CD4-positive, alpha-beta T cell (primary cell): ENCODE results near the gene ZEB2. TPM values are rescaled to one million over a fixed set of nuclear protein-coding genes. Genes with fewer than 3 reads are reported as not detected.
"Not testable (repeated sequence)": the region's sequence is repeated elsewhere in the genome, so short reads cannot be mapped to it uniquely, and the experiment has no call there.

Experiments
- ATAC-seq: fragments of 200-7000 bp; cut with Tn5 transposase; one replicate; pipeline ENCODE4 v1.10.0; 2022; ENCODE audit warnings: mild to moderate bottlenecking; ENCODE audit not compliant: poor library complexity
- CTCF ChIA-PET: fragments of 350-600 bp; sonication (Branson Sonifier 250); formaldehyde crosslinking; loops from one replicate; lab custom pipeline; 2021; ENCODE audit warnings: antibody characterized with exemption, inconsistent platforms; lab: Charles Lee
- POLR2A ChIA-PET: fragments of 350-600 bp; sonication (Branson Sonifier 250); formaldehyde crosslinking; loops from one replicate; lab custom pipeline; 2021; ENCODE audit warnings: antibody characterized with exemption, inconsistent platforms; lab: Charles Lee
- DNase-seq, 14 experiments: peaks; one replicate each; pipeline ENCODE4 v3.0.0-alpha.2; 2013 to 2020; ENCODE audit warnings: mixed read lengths in 2 of 14
- H3K27ac ChIP-seq, 2 donors: one replicate each; pipeline versions ENCODE4 v1.5.1 to v1.7.0; 2013; ENCODE audit warnings: low read length in 2 of 2, low read depth in 1 of 2, mild to moderate bottlenecking in 1 of 2
- H3K27me3 ChIP-seq, 2 experiments: 1 replicate in 1 of 2; 2 replicates in 1 of 2; pipeline versions ENCODE4 v1.6.1 to v1.7.0; 2013; ENCODE audit warnings: low read length in 2 of 2, control low read depth in 1 of 2, mild to moderate bottlenecking in 1 of 2, moderate library complexity in 1 of 2; ENCODE audit not compliant: insufficient read depth in 2 of 2, control insufficient read depth in 1 of 2
- H3K36me3 ChIP-seq: one replicate; pipeline ENCODE4 v1.6.1; 2013; ENCODE audit warnings: low read length, control low read depth; ENCODE audit not compliant: insufficient read depth
- H3K4me1 ChIP-seq: one replicate; pipeline ENCODE4 v1.6.1; 2013; ENCODE audit warnings: low read length, control low read depth; ENCODE audit not compliant: insufficient read depth
- H3K4me3 ChIP-seq: one replicate; pipeline ENCODE4 v1.5.1; 2013; ENCODE audit warnings: mild to moderate bottlenecking, low read length, moderate library complexity
- H3K9me3 ChIP-seq, 2 experiments: 1 replicate in 1 of 2; 2 replicates in 1 of 2; pipeline versions ENCODE4 v1.6.1 to v1.7.0; 2013; ENCODE audit warnings: low read length in 2 of 2, mild to moderate bottlenecking in 2 of 2, control low read depth in 1 of 2, moderate library complexity in 1 of 2; ENCODE audit not compliant: control insufficient read depth in 1 of 2, insufficient read depth in 1 of 2
- H3K27ac Mint-ChIP-seq: one replicate; pipeline ENCODE4 v1.8.0; 2020; ENCODE audit warnings: mixed read lengths
- H3K27me3 Mint-ChIP-seq: one replicate; pipeline ENCODE4 v1.8.0; 2021; ENCODE audit warnings: mixed read lengths
- H3K36me3 Mint-ChIP-seq: one replicate; pipeline ENCODE4 v1.8.0; 2021; ENCODE audit warnings: low read depth, mixed read lengths
- H3K4me1 Mint-ChIP-seq: one replicate; pipeline ENCODE4 v1.8.0; 2021; ENCODE audit warnings: low read depth, mixed read lengths
- H3K4me3 Mint-ChIP-seq: one replicate; pipeline ENCODE4 v1.8.0; 2020; ENCODE audit warnings: mild to moderate bottlenecking, mixed read lengths
- H3K9me3 Mint-ChIP-seq: one replicate; pipeline ENCODE4 v1.8.0; 2020; ENCODE audit warnings: mixed read lengths
- intact Hi-C, 2 experiments: fragments of 100-400 bp; cut with DNase I in 1 of 2; cut with micrococcal nuclease in 1 of 2; formaldehyde crosslinking; loops; one replicate each; pipeline versions ENCODE4 v1.15.1 to v1.9.0; 2023 to 2025; cut with DNase I, micrococcal nuclease
- total RNA-seq, 174 experiments: library from RNA in 2 of 174; stranded (reverse) in 2 of 174; gene quantifications; one replicate each; pipeline ENCODE4 v1.2.3 and lab custom pipeline; 2021 to 2026
- TF ChIP-seq, protein P1 (sequence below): fragments of 200-600 bp; IDR thresholded peaks from one replicate; pipeline ENCODE4 v1.8.0; 2022; ENCODE audit warnings: antibody characterized with exemption, mild to moderate bottlenecking

ZEB2 gene
- total RNA-seq, 2 experiments from 2014 or later: 12.3 to 13.4 TPM

DNA sequence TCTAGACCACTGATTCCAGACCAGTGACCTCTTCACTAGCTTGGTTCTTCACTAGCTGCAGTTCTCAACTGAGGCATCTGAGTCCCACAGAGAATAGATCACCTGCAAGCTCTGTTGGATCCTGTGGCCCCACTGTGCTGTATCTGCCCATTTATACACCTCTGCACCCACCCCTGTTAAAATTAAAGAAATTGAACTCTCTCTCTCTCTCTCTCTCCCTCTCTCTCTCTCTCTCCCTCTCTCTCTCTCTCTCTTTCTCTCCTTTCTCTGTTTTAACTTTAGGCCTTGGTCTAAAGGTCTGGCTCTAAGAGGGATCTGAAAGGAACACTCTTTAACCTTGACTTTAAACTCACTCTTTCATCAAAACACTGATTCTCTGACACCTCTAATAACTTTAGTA, 150.5 kb downstream of the ZEB2 start:
- Mint-ChIP-seq H3K9me3 (no peaks in the 10 kb centered on the region), H3K36me3 (no peaks in the 10 kb centered on the region), H3K4me3 (no peak overlapping the region), H3K27ac (no peak overlapping the region), H3K4me1 (peaks cover 11% of the 10 kb centered on the region), H3K27me3 (peaks cover 6% of the 10 kb centered on the region)
- TF ChIP-seq, protein P1, sequence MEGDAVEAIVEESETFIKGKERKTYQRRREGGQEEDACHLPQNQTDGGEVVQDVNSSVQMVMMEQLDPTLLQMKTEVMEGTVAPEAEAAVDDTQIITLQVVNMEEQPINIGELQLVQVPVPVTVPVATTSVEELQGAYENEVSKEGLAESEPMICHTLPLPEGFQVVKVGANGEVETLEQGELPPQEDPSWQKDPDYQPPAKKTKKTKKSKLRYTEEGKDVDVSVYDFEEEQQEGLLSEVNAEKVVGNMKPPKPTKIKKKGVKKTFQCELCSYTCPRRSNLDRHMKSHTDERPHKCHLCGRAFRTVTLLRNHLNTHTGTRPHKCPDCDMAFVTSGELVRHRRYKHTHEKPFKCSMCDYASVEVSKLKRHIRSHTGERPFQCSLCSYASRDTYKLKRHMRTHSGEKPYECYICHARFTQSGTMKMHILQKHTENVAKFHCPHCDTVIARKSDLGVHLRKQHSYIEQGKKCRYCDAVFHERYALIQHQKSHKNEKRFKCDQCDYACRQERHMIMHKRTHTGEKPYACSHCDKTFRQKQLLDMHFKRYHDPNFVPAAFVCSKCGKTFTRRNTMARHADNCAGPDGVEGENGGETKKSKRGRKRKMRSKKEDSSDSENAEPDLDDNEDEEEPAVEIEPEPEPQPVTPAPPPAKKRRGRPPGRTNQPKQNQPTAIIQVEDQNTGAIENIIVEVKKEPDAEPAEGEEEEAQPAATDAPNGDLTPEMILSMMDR: no peak
- DNase-seq (no peak), ATAC-seq (no peak)
- Histone ChIP-seq H3K27ac (no peak overlapping the region), H3K36me3 (no peaks in the 10 kb centered on the region), H3K4me3 (no peak overlapping the region), H3K27me3 (no peaks in the 10 kb centered on the region), H3K9me3 (no peaks in the 10 kb centered on the region), H3K4me1 (no peaks in the 10 kb centered on the region)
- intact Hi-C loops: no loop called here
- POLR2A ChIA-PET: no interaction called here
- CTCF ChIA-PET: no interaction called here

DNA sequence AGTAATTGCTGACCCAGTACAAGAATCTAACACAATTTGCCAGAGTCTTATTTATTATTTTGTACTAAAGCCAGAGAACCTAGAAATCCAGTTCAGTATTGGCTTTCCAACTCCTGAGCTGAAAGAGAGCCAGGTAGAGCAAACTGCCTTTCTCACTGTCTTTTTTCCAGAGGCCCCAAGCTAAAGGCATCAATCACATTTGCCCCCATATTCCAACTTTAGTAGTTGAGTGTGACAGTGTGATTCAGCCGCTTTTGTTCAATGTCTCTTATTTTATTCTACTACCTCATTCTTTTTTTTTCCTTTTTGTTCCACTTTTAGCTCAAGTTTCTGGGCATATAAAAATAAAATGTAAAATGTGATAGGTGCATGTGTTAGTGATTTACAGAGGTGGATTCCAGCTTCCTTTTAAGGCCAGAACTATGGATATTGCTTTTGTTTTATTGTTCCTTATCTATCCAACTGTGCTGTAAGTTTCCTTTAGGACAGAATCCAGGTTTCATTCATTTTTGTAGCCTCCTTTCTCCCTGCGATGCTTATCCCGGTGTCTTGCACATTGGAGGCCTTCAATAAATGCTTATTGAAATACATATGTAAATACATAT, 153.0 kb downstream of the ZEB2 start:
- CTCF ChIA-PET: interaction anchor here (0.6 kb wide), 1 partner anchor 145 kb away, joined by 3 read pairs; no protein-coding TSS in a partner anchor
- no peaks in the 10 kb centered on the region for H3K4me1 ChIP-seq

DNA sequence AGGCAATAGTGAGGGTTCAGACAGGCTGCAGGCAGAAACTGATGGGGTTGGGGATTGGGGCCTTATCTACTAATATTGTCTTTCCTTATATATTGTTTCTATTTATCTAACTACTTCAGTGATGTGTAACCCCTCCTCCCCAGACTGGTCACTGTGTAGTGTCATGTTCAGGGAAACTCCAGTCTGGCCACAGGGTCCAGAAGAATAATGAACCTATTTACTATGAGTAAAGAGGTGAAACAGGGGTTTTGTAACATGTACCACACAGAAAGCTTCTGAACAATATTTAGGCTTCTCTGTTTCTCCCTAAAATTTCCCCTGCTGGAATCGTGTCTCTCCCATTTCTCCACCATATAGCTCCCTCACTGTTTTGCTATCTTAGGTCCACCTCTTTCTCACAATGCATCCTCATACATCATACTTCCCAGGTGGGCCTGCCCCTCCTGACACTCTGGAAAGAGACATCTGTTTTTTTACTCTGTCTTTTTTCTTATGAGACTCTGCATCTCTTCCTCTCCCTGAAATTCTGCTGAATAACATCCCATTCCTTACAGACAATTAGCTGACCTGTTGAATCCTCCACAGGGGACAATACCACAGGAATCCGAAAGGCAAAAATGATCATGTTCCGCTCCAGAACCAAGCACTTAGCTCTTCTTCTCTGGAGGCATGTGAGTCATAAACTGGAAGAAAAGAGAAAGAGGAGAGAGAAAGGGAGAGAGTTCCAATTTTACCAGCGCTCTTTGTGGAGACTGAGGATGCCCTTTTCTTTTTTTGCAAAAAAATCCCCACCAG, 154.8 kb downstream of the ZEB2 start:
- H3K27ac ChIP-seq: no peak overlapping the region
- H3K4me3 Mint-ChIP-seq: no peak overlapping the region
- no peaks in the 10 kb centered on the region for H3K4me1 ChIP-seq
- ChIA-PET CTCF (no interaction called here), POLR2A (no interaction called here)
- TF ChIP-seq, protein P1: no peak
- no peaks in the 10 kb centered on the region for H3K27me3 Mint-ChIP-seq
- no peak for ATAC-seq
- no peaks in the 10 kb centered on the region for H3K27me3 ChIP-seq
- H3K9me3 Mint-ChIP-seq: no peaks in the 10 kb centered on the region
- no peak for DNase-seq
- H3K9me3 ChIP-seq: no peaks in the 10 kb centered on the region
- H3K4me3 ChIP-seq: no peak overlapping the region
- no peaks in the 10 kb centered on the region for H3K4me1 Mint-ChIP-seq
- H3K27ac Mint-ChIP-seq: no peak overlapping the region
- no peaks in the 10 kb centered on the region for H3K36me3 Mint-ChIP-seq
- intact Hi-C loops: no loop called here
- H3K36me3 ChIP-seq: no peaks in the 10 kb centered on the region

More for the DNA sequence above, 153.0 kb downstream of the ZEB2 start:
- TF ChIP-seq, protein P1: no peak
- ATAC-seq (no peak), DNase-seq (no peak)
- H3K4me1 Mint-ChIP-seq: peaks cover 6% of the 10 kb centered on the region
- H3K27me3 Mint-ChIP-seq: no peaks in the 10 kb centered on the region
- H3K27ac Mint-ChIP-seq: no peak overlapping the region
- H3K27ac ChIP-seq: no peak overlapping the region
- no peaks in the 10 kb centered on the region for H3K36me3 ChIP-seq
- H3K36me3 Mint-ChIP-seq: no peaks in the 10 kb centered on the region
- H3K27me3 ChIP-seq: no peaks in the 10 kb centered on the region
- POLR2A ChIA-PET: no interaction called here
- H3K9me3 ChIP-seq: no peaks in the 10 kb centered on the region
- no peak overlapping the region for H3K4me3 Mint-ChIP-seq
- intact Hi-C loops: no loop called here
- H3K4me3 ChIP-seq: no peak overlapping the region
- H3K9me3 Mint-ChIP-seq: no peaks in the 10 kb centered on the region

DNA sequence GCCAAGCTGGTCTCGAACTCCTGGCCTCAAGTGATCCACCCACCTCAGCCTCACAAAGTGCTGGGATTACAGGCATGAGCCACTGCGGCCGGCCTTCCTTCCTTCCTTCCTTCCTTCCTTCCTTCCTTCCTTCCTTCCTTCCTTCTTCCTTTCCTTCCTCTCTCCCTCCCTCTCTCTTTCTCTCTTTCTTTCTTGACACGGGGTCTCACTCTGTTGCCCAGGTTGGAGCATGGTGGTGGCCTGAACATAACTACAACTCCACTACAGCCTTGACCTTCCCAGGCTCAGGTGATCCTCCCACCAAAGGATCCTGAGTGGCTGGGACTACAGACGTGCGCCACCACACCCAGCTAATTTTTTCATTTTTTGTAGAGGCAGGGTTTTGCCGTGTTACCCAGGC, 155.7 kb downstream of the ZEB2 start:
- H3K9me3 Mint-ChIP-seq, H3K27me3 ChIP-seq, H3K4me1 ChIP-seq, H3K36me3 ChIP-seq, ATAC-seq, H3K27ac Mint-ChIP-seq, H3K27me3 Mint-ChIP-seq, POLR2A ChIA-PET, H3K4me3 ChIP-seq, H3K9me3 ChIP-seq, H3K4me1 Mint-ChIP-seq, H3K27ac ChIP-seq, intact Hi-C loops, CTCF ChIA-PET, H3K4me3 Mint-ChIP-seq, DNase-seq, H3K36me3 Mint-ChIP-seq: not testable (repeated sequence)
